OCI-LY3 (cell line): Measurements from ENCODE around the gene PLAAT4.

ENCODE experiments used
- H2AFZ ChIP-seq: fragments of 200-600, 300-600 bp; shearing (Covaris generic); 2 replicates; pipeline ENCODE4 v1.6.0; 2014; ENCODE audit warnings: antibody characterized with exemption, low read depth, low read length
- H3K27ac ChIP-seq: fragments of 200-600, 300-600 bp; sonication (generic); 2 replicates; pipeline ENCODE4 v1.5.1; 2014; ENCODE audit warnings: mild to moderate bottlenecking, low read length, moderate library complexity, mixed read lengths
- H3K27me3 ChIP-seq: fragments of 200-600, 300-600 bp; sonication (generic); 2 replicates; pipeline ENCODE4 v1.6.1; 2014; ENCODE audit warnings: low read depth, low read length, mixed read lengths
- H3K36me3 ChIP-seq: fragments of 200-600, 300-600 bp; sonication (generic); replicated peaks from 2 replicates; pipeline ENCODE3; 2014; ENCODE audit warnings: low read depth, low read length, mixed read lengths
- H3K4me1 ChIP-seq: fragments of 300-600, 200-600 bp; sonication (generic); 2 replicates; pipeline ENCODE4 v1.6.1; 2014; ENCODE audit warnings: low read length, mixed read lengths
- H3K4me2 ChIP-seq: fragments of 200-600, 300-600 bp; sonication (generic); 2 replicates; pipeline ENCODE4 v1.6.1; 2014; ENCODE audit warnings: low read length, mixed read lengths
- H3K4me3 ChIP-seq: fragments of 300-600, 200-600 bp; sonication (generic); 2 replicates; pipeline ENCODE4 v1.5.1; 2014; ENCODE audit warnings: antibody characterized with exemption, mild to moderate bottlenecking, low read length, moderate library complexity
- H3K79me2 ChIP-seq: fragments of 300-600, 200-600 bp; shearing (Covaris generic); 2 replicates; pipeline ENCODE4 v1.6.1; 2014; ENCODE audit warnings: mild to moderate bottlenecking, low read length, mixed read lengths
- H3K9ac ChIP-seq: fragments of 300-600, 200-600 bp; shearing (Covaris generic); 2 replicates; pipeline ENCODE4 v1.6.0; 2014; ENCODE audit warnings: mild to moderate bottlenecking, low read length, moderate library complexity
- H3K9me3 ChIP-seq: fragments of 200-600, 300-600 bp; shearing (Covaris generic); 2 replicates; pipeline ENCODE4 v1.6.1; 2014; ENCODE audit warnings: low read length, mixed read lengths; ENCODE audit not compliant: insufficient read depth
- H4K20me1 ChIP-seq: fragments of 200-600, 300-600 bp; sonication (generic); 2 replicates; pipeline ENCODE4 v1.6.1; 2016; ENCODE audit warnings: low read length, mixed read lengths; ENCODE audit not compliant: insufficient read depth
- CTCF ChIP-seq: fragments of 200-600, 300-600 bp; sonication (generic); IDR thresholded peaks from 2 replicates; pipeline ENCODE4 v1.5.1; 2014; ENCODE audit warnings: antibody characterized with exemption, low read length, low read depth
- EZH2phosphoT487 ChIP-seq: fragments of 200-600 bp; shearing (Covaris generic); IDR thresholded peaks from 2 replicates; pipeline ENCODE4 v1.6.1; 2018; ENCODE audit warnings: antibody characterized with exemption, mixed run types, low read depth

PLAAT4 gene

GRCh38 chr11:63586451-63587166 is 50.0 kb downstream of the PLAAT4 start:
- H3K79me2 ChIP-seq: no peaks in the 10 kb centered on the region
- H3K4me3 ChIP-seq: no peak overlapping the region
- no peaks in the 10 kb centered on the region for H3K27me3 ChIP-seq
- no peak overlapping the region for H3K9ac ChIP-seq
- TF ChIP-seq EZH2phosphoT487 (no peak), CTCF (no peak)
- no peak overlapping the region for H3K27ac ChIP-seq
- no peaks in the 10 kb centered on the region for H3K9me3 ChIP-seq
- H4K20me1 ChIP-seq: no peaks in the 10 kb centered on the region
- no peak overlapping the region for H3K4me2 ChIP-seq
- no peak overlapping the region for H2AFZ ChIP-seq
- no peaks in the 10 kb centered on the region for H3K4me1 ChIP-seq
- H3K36me3 ChIP-seq: no peaks in the 10 kb centered on the region

- H3K4me3 ChIP-seq: no peak overlapping the region
- no peaks in the 10 kb centered on the region for H4K20me1 ChIP-seq
- H3K9me3 ChIP-seq: no peaks in the 10 kb centered on the region
- no peak overlapping the region for H3K4me2 ChIP-seq
- no peak overlapping the region for H2AFZ ChIP-seq
- no peaks in the 10 kb centered on the region for H3K79me2 ChIP-seq
- H3K27me3 ChIP-seq: no peaks in the 10 kb centered on the region
- no peak overlapping the region for H3K27ac ChIP-seq
- TF ChIP-seq CTCF (no peak), EZH2phosphoT487 (no peak)
- no peaks in the 10 kb centered on the region for H3K36me3 ChIP-seq
- H3K4me1 ChIP-seq: peaks cover 2% of the 10 kb centered on the region
- H3K9ac ChIP-seq: no peak overlapping the region
Measured at GRCh38 chr11:63589000-63589399, 52.4 kb downstream of the PLAAT4 start.

- H3K27ac ChIP-seq: no peak overlapping the region
- no peak overlapping the region for H2AFZ ChIP-seq
- H4K20me1 ChIP-seq: no peaks in the 10 kb centered on the region
Measured at GRCh38 chr11:63590024-63590788, 53.6 kb downstream of the PLAAT4 start.

More at GRCh38 chr11:63590024-63590788, 53.6 kb downstream of the PLAAT4 start:
- TF ChIP-seq EZH2phosphoT487 (no peak), CTCF (no peak)
- no peak overlapping the region for H3K4me3 ChIP-seq
- no peak overlapping the region for H3K9ac ChIP-seq
- no peaks in the 10 kb centered on the region for H3K79me2 ChIP-seq
- H3K9me3 ChIP-seq: no peaks in the 10 kb centered on the region
- no peaks in the 10 kb centered on the region for H3K27me3 ChIP-seq
- no peak overlapping the region for H3K4me2 ChIP-seq
- no peaks in the 10 kb centered on the region for H3K36me3 ChIP-seq
- H3K4me1 ChIP-seq: peaks cover 9% of the 10 kb centered on the region
